Epithelial cell of proximal tubule (primary cell): ENCODE measurements around the gene TPGS1. TPM values are rescaled to one million over a fixed set of nuclear protein-coding genes. Genes with fewer than 3 reads are reported as not detected.

Experiments
- DNase-seq: peaks from one replicate; pipeline ENCODE4 v3.0.0-alpha.2; 2011; ENCODE audit warnings: low read depth
- H3K4me3 ChIP-seq: 2 replicates; pipeline ENCODE4 v1.5.1; 2011; ENCODE audit warnings: low read depth, mild to moderate bottlenecking, low read length
- total RNA-seq: library from RNA; depleted of rRNA; stranded (reverse); fragments of >200 nt; gene quantifications from 2 replicates; pipeline ENCODE4 v1.2.3, GENCODE V29; 2015
- TF ChIP-seq, protein P1 (sequence below): conservative IDR thresholded peaks from 2 replicates; pipeline ENCODE4 v1.5.1; 2012; ENCODE audit warnings: low read depth, mild to moderate bottlenecking, low read length

Gene TPGS1
- total RNA-seq, 1 donor from 2014 or later = 78.1 TPM

DNA sequence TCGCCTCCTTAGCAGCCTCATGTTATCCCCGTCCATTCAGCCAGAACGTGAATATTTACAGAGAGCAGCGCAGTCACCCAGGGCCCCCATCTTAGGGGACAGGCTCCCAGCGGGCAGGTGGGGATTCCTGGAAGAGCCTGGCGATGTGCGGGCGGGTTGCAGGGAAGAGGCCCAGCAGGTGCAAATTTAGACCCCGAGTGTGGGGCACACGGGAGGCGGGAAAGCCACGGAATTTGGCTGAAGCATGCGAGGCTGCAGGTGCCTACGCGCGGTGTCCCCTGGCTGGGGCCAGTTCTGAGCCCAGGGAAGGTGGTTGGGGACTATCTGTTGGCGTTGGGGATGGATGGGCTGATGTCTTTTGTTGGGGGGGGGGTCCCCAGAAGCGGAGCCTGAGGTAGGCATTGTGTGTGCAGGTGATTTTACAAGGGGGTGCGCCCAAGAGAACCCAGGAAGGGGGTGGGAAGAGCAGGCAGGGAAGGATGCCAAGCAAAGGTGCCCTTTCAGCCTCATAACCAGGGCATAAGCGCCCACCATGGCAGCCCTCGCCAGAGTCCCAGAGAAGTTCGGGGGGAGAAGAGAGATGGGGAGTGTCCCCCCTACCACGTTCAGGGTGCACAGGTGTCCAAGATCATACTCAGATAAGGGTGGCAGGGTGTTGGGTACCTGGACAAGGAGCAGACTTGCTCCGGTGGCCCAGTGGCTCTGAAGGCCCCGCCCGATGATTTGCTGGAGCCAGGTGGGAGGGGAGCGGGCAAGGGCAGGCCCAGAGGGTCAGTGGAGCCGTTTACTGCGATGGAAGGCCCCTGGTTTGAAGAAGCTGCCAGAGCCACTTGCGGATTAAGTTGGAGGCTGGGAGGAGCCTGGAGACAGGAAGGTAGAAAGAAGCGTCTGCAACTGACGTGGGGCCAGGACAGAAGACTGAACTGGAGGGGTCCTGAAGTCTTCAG, 1.2 kb downstream of the TPGS1 start:
- no peak for DNase-seq
- peak overlapping the region; percentile 95 for H3K4me3 ChIP-seq
- TF ChIP-seq, protein P1, sequence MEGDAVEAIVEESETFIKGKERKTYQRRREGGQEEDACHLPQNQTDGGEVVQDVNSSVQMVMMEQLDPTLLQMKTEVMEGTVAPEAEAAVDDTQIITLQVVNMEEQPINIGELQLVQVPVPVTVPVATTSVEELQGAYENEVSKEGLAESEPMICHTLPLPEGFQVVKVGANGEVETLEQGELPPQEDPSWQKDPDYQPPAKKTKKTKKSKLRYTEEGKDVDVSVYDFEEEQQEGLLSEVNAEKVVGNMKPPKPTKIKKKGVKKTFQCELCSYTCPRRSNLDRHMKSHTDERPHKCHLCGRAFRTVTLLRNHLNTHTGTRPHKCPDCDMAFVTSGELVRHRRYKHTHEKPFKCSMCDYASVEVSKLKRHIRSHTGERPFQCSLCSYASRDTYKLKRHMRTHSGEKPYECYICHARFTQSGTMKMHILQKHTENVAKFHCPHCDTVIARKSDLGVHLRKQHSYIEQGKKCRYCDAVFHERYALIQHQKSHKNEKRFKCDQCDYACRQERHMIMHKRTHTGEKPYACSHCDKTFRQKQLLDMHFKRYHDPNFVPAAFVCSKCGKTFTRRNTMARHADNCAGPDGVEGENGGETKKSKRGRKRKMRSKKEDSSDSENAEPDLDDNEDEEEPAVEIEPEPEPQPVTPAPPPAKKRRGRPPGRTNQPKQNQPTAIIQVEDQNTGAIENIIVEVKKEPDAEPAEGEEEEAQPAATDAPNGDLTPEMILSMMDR = no peak

DNA sequence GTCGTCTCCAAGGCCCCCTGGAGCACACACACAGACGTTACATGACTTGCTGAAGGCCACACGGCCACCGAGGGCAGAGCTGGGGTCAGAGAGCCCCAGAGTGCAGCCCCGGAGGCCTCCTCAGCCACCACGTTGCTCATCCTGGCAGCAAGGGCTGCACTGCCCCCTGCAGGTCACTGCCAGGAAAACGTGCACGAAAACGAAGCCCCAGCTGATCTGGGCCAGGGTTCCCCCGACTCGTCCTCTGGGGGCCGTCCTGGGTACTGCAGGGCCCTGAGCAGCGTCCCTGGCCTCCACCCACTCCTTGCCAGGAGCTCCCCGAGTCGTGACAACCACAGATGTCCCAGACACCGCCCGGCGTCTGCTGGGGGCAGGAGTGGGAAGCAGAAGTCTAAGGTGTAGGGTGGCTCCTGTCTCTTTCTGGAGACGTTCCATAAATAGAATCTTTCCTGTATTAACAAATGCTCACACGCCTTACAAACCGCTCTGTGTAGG, 3.4 kb downstream of the TPGS1 start:
- no peak overlapping the region for H3K4me3 ChIP-seq
- DNase-seq = no peak
- TF ChIP-seq, protein P1 = peak; percentile 95

- no peak overlapping the region for H3K4me3 ChIP-seq
- no peak for DNase-seq
- TF ChIP-seq, protein P1 = no peak
Measured at GRCh38 chr19:511101-511851, 4.0 kb downstream of the TPGS1 start.

DNA sequence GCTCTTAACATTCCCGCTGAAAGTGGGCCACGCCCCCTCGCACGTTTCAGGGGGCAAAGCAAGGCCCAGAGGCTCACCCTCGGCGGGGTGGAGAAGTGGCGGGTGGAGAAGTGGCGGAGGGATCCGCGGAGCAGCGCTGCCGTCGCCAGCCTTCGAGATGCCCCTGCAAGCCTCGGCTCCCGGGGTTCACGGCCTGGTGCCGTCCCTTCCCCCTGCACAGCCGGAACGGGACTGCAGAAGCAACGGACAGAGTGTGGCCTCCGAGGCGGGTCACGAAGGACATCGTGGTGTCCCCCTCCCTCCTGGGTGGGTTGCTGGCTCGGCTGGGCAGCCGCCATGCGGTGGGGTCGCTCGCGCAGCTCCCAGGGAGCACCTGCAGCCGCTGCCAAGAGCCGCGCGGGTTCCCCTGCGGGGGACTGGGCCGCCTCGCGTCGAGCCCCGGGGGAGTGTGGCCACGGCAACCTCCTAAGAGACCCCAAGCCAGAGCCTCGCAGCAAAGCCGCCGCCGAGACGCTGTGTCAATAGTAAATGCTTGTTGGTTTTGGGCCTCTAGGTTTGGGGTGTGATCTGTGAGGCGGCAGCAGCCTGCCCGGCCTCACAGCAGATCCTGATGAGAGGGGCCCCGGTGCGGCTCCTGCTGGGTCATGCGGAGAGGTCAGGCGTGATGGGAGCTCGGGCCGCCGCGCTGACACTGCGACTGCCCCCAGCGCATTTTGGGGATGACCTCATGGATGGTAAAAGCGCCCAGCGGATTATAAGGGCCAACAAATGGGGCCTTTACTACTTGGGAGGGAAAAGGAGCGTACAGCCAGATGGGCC, 5.5 kb downstream of the TPGS1 start:
- TF ChIP-seq, protein P1 = no peak
- no peak for DNase-seq
- H3K4me3 ChIP-seq = no peak overlapping the region

DNA sequence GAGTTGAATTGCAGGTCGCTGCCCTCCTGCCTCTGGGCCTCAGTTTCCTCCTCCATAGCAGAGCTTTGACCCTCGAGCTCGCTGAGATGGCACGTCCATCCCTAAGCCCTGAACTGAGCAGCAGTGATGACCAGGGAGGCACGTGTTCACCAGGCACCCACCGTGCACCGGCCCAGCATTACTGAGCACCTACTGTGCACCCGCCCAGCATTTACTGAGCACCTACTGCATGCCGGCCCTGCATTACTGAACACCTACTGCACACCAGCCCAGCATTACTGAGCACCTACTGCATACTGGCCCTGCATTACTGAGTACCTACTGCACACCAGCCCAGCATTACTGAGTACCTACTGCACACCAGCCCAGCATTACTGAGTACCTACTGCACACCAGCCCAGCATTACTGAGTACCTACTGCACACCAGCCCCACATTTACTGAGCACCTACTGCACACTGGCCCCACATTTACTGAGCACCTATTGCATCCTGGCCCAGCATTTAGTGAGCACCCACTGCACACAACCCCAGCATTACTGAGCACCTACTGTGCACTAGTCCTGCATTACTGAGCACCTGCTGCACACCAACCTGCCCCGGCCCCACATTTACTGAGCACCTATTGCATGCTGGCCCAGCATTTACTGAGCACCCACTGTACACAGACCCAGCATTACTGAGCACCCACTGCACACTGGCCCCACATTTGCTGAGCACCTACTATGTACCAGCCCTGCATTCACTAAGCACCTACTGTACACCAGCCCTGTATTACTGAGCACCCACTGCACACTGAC, 6.3 kb downstream of the TPGS1 start:
- TF ChIP-seq, protein P1 = no peak
- DNase-seq = no peak
- H3K4me3 ChIP-seq = no peak overlapping the region
